Neural progenitor cell (in vitro differentiated cells): ENCODE results near the gene TUBB. TPM values are rescaled to one million over a fixed set of nuclear protein-coding genes. Genes with fewer than 3 reads are reported as not detected.

Experiments used
- DNase-seq: peaks from one replicate; pipeline ENCODE4 v3.0.0-alpha.2; 2016; ENCODE audit warnings: low spot score
- H2AFZ ChIP-seq: fragments of 200-600 bp; sonication (generic); replicated peaks from 2 replicates; pipeline ENCODE4 v1.6.1; 2016; ENCODE audit warnings: antibody characterized with exemption
- H3F3A ChIP-seq: fragments of 200-600 bp; sonication (generic); 2 replicates; pipeline ENCODE4 v1.6.1; 2016; ENCODE audit warnings: antibody characterized with exemption, low read depth
- H3K27ac ChIP-seq: fragments of 200-600 bp; sonication (generic); 2 replicates; pipeline ENCODE4 v1.5.1; 2016; ENCODE audit warnings: mild to moderate bottlenecking
- H3K27me3 ChIP-seq: fragments of 200-600 bp; sonication (generic); 2 replicates; pipeline ENCODE4 v1.6.1; 2016; ENCODE audit warnings: mild to moderate bottlenecking, moderate library complexity
- H3K36me3 ChIP-seq: fragments of 200-600 bp; sonication (generic); 2 replicates; pipeline ENCODE4 v1.5.1; 2016
- H3K4me1 ChIP-seq: fragments of 200-600 bp; sonication (generic); 2 replicates; pipeline ENCODE4 v1.6.1; 2016; ENCODE audit warnings: mixed run types
- H3K4me2 ChIP-seq: fragments of 200-600 bp; sonication (generic); 2 replicates; pipeline ENCODE4 v1.6.1; 2016
- H3K4me3 ChIP-seq: fragments of 200-600 bp; sonication (generic); 2 replicates; pipeline ENCODE4 v1.5.1; 2016
- H3K79me2 ChIP-seq: fragments of 200-600 bp; sonication (generic); 2 replicates; pipeline ENCODE4 v1.6.1; 2016; ENCODE audit warnings: low read depth
- H3K9ac ChIP-seq: fragments of 200-600 bp; sonication (generic); 2 replicates; pipeline ENCODE4 v1.6.1; 2016
- H3K9me3 ChIP-seq: fragments of 200-600 bp; sonication (generic); 2 replicates; pipeline ENCODE4 v1.5.1; 2016; ENCODE audit warnings: low read depth
- H4K20me1 ChIP-seq: fragments of 200-600 bp; sonication (generic); 2 replicates; pipeline ENCODE4 v1.6.1; 2016; ENCODE audit warnings: low read depth
- H3K27ac Mint-ChIP-seq: 3 replicates; pipeline ENCODE4 v1.8.0; 2021; ENCODE audit warnings: mixed read lengths
- H3K27me3 Mint-ChIP-seq: 2 replicates; pipeline ENCODE4 v1.8.0; 2022; ENCODE audit warnings: low read depth, mild to moderate bottlenecking, inconsistent platforms, moderate library complexity, mixed read lengths; ENCODE audit not compliant: insufficient read depth
- H3K36me3 Mint-ChIP-seq: 3 replicates; pipeline ENCODE4 v1.8.0; 2021; ENCODE audit warnings: mixed read lengths
- H3K4me1 Mint-ChIP-seq: 3 replicates; pipeline ENCODE4 v1.8.0; 2021; ENCODE audit warnings: mixed read lengths
- H3K4me3 Mint-ChIP-seq: 3 replicates; pipeline ENCODE4 v1.8.0; 2021; ENCODE audit warnings: mild to moderate bottlenecking, moderate library complexity, mixed read lengths
- H3K9me3 Mint-ChIP-seq: 3 replicates; pipeline ENCODE4 v1.8.0; 2020; ENCODE audit warnings: mixed read lengths
- EZH2 ChIP-seq: fragments of 200-600 bp; sonication (generic); IDR thresholded peaks from 2 replicates; pipeline ENCODE4 v1.6.1; 2017; ENCODE audit warnings: antibody characterized with exemption, mild to moderate bottlenecking, moderate library complexity
- EZH2phosphoT487 ChIP-seq: fragments of 200-600 bp; sonication (generic); IDR thresholded peaks from 2 replicates; pipeline ENCODE4 v1.6.1; 2017; ENCODE audit warnings: antibody characterized with exemption
- total RNA-seq: library from RNA; depleted of rRNA; stranded (reverse); fragments of >200 nt; gene quantifications from 2 replicates; pipeline ENCODE4 v1.2.3, GENCODE V29; 2015; ENCODE audit warnings: low replicate concordance
- TF ChIP-seq, protein P1 (sequence below): fragments of 200-600 bp; sonication (generic); IDR thresholded peaks from 2 replicates; pipeline ENCODE4 v1.5.1; 2017; ENCODE audit warnings: antibody characterized with exemption, mild to moderate bottlenecking

Gene TUBB
- total RNA-seq, 1 donor from 2014 or later = 1,479 TPM

DNA sequence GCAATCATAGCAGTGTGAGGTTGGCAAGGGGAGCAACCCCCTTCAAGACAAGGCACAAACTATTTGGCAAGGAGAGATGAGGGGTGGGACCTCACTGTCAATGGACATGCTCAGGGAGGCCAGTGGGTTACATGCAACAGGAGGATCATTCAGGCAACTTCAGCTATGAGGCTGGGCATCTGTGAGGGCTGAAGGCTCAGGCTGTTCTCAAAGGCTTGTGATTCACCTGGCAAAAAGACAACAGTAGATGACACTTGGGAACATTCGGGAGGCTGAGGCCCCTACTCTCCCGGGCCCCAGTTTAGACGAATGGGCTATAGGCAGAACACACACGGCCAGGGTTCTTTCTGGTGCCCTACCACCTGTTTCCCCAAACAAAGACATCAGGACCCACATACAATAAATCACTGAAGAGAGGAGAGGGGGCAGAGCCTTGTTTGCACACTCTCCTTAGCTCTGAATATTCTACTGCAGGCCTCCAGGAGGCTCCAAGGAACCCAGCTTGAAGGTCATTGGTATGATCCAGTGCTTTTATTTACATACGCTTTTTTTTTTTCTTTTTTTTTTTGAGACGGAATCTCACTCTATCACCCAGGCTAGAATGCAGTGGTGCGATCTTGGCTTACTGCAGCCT, 7.9 kb downstream of the TUBB start:
- peaks cover 23% of the 10 kb centered on the region for H3K4me1 Mint-ChIP-seq
- no peak overlapping the region for H3K9ac ChIP-seq
- no peaks in the 10 kb centered on the region for H3K9me3 ChIP-seq
- peaks cover 6% of the 10 kb centered on the region for H3K36me3 ChIP-seq
- H3K36me3 Mint-ChIP-seq = peaks cover 31% of the 10 kb centered on the region
- H3K79me2 ChIP-seq = peaks cover 21% of the 10 kb centered on the region
- DNase-seq = no peak
- peaks cover 3% of the 10 kb centered on the region for H3K27me3 Mint-ChIP-seq
- H4K20me1 ChIP-seq = peaks cover 71% of the 10 kb centered on the region
- H3K9me3 Mint-ChIP-seq = no peaks in the 10 kb centered on the region
- H3K27me3 ChIP-seq = no peaks in the 10 kb centered on the region
- no peak overlapping the region for H2AFZ ChIP-seq
- no peak overlapping the region for H3K4me2 ChIP-seq
- H3K27ac ChIP-seq = no peak overlapping the region
- TF ChIP-seq EZH2phosphoT487 (no peak), EZH2 (no peak)
- TF ChIP-seq, protein P1, sequence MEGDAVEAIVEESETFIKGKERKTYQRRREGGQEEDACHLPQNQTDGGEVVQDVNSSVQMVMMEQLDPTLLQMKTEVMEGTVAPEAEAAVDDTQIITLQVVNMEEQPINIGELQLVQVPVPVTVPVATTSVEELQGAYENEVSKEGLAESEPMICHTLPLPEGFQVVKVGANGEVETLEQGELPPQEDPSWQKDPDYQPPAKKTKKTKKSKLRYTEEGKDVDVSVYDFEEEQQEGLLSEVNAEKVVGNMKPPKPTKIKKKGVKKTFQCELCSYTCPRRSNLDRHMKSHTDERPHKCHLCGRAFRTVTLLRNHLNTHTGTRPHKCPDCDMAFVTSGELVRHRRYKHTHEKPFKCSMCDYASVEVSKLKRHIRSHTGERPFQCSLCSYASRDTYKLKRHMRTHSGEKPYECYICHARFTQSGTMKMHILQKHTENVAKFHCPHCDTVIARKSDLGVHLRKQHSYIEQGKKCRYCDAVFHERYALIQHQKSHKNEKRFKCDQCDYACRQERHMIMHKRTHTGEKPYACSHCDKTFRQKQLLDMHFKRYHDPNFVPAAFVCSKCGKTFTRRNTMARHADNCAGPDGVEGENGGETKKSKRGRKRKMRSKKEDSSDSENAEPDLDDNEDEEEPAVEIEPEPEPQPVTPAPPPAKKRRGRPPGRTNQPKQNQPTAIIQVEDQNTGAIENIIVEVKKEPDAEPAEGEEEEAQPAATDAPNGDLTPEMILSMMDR = no peak
- H3K4me1 ChIP-seq = peaks cover 8% of the 10 kb centered on the region
- peak overlapping the region; percentile 53 for H3K27ac Mint-ChIP-seq
- no peak overlapping the region for H3K4me3 Mint-ChIP-seq
- no peak overlapping the region for H3K4me3 ChIP-seq
- H3F3A ChIP-seq = peaks cover 60% of the 10 kb centered on the region

GRCh38 chr6:30730601-30731435, 10.7 kb downstream of the TUBB start:
- Mint-ChIP-seq H3K36me3 (peaks cover 24% of the 10 kb centered on the region), H3K4me1 (peaks cover 3% of the 10 kb centered on the region), H3K27me3 (peaks cover under 1% of the 10 kb centered on the region), H3K9me3 (no peaks in the 10 kb centered on the region), H3K4me3 (no peak overlapping the region), H3K27ac (no peak overlapping the region)
- Histone ChIP-seq H4K20me1 (peaks cover 43% of the 10 kb centered on the region), H3K27me3 (no peaks in the 10 kb centered on the region), H3K79me2 (no peaks in the 10 kb centered on the region), H3K4me1 (no peaks in the 10 kb centered on the region), H3K4me3 (no peak overlapping the region), H3K36me3 (peaks cover 6% of the 10 kb centered on the region), H3F3A (peaks cover 32% of the 10 kb centered on the region), H3K9me3 (no peaks in the 10 kb centered on the region), H3K27ac (no peak overlapping the region), H2AFZ (no peak overlapping the region), H3K9ac (no peak overlapping the region), H3K4me2 (no peak overlapping the region)
- peak; percentile 77 for DNase-seq
- TF ChIP-seq, protein P1 = peak; percentile 58
- no peak for TF ChIP-seq EZH2

- H3K4me1 ChIP-seq = no peaks in the 10 kb centered on the region
- H3K4me3 ChIP-seq = no peak overlapping the region
- H3K27ac ChIP-seq = no peak overlapping the region
- peaks cover 6% of the 10 kb centered on the region for H3K36me3 ChIP-seq
- peaks cover 16% of the 10 kb centered on the region for H3F3A ChIP-seq
- H3K79me2 ChIP-seq = no peaks in the 10 kb centered on the region
- peaks cover 33% of the 10 kb centered on the region for H4K20me1 ChIP-seq
- Mint-ChIP-seq H3K27ac (no peak overlapping the region), H3K4me1 (peaks cover 3% of the 10 kb centered on the region), H3K27me3 (peaks cover 3% of the 10 kb centered on the region), H3K9me3 (no peaks in the 10 kb centered on the region), H3K4me3 (no peak overlapping the region), H3K36me3 (peaks cover 29% of the 10 kb centered on the region)
- no peaks in the 10 kb centered on the region for H3K27me3 ChIP-seq
- no peak overlapping the region for H2AFZ ChIP-seq
- no peak for DNase-seq
- no peak for TF ChIP-seq EZH2
- TF ChIP-seq, protein P1 = no peak
- no peak for TF ChIP-seq EZH2phosphoT487
- no peak overlapping the region for H3K9ac ChIP-seq
- H3K9me3 ChIP-seq = no peaks in the 10 kb centered on the region
- H3K4me2 ChIP-seq = no peak overlapping the region
Observed at GRCh38 chr6:30732237-30732943, 12.2 kb downstream of the TUBB start.
